Osteoblast (primary cell): Measurements from ENCODE around the gene MARCHF10. TPM values are rescaled to one million over a fixed set of nuclear protein-coding genes. Genes with fewer than 3 reads are reported as not detected.
A peak's percentile ranks its signal among the peaks of the same experiment; 100 is the strongest.

Source experiments
- DNase-seq: peaks from one replicate; pipeline ENCODE4 v3.0.0; 2011; ENCODE audit warnings: low spot score, mixed read lengths; ENCODE audit not compliant: insufficient read length; ENCODE audit errors: missing footprints
- H2AFZ ChIP-seq: 2 replicates; pipeline ENCODE4 v1.6.0; 2011; ENCODE audit warnings: mild to moderate bottlenecking, low read length
- H3K27ac ChIP-seq: 2 replicates; pipeline ENCODE4 v1.5.1; 2011; ENCODE audit warnings: mild to moderate bottlenecking, low read depth, low read length, moderate library complexity
- H3K27me3 ChIP-seq: 2 replicates; pipeline ENCODE4 v1.6.0; 2012; ENCODE audit warnings: mild to moderate bottlenecking, control low read depth, inconsistent platforms, low read length, moderate library complexity; ENCODE audit not compliant: insufficient read depth
- H3K36me3 ChIP-seq: 2 replicates; pipeline ENCODE4 v1.5.1; 2011; ENCODE audit warnings: mild to moderate bottlenecking, low read length, control low read depth, moderate library complexity; ENCODE audit not compliant: insufficient read depth
- H3K4me1 ChIP-seq: 2 replicates; pipeline ENCODE4 v1.5.1; 2011; ENCODE audit warnings: mild to moderate bottlenecking, low read length, control low read depth, moderate library complexity; ENCODE audit not compliant: insufficient read depth
- H3K4me2 ChIP-seq: 2 replicates; pipeline ENCODE4 v1.6.0; 2011; ENCODE audit warnings: mild to moderate bottlenecking, low read length; ENCODE audit not compliant: insufficient read depth
- H3K4me3 ChIP-seq: fragments of 200-600 bp; sonication (generic); 3 replicates; pipeline ENCODE4 v1.5.1; 2012; ENCODE audit warnings: mild to moderate bottlenecking, low read length, inconsistent platforms; ENCODE audit not compliant: insufficient read depth
- H3K79me2 ChIP-seq: 2 replicates; pipeline ENCODE4 v1.6.0; 2012; ENCODE audit warnings: mild to moderate bottlenecking, low read length, control low read depth, inconsistent platforms; ENCODE audit not compliant: insufficient read depth
- H3K9me3 ChIP-seq: 2 replicates; pipeline ENCODE4 v1.5.1; 2011; ENCODE audit warnings: low read depth, low read length, control low read depth
- H4K20me1 ChIP-seq: 2 replicates; pipeline ENCODE4 v1.6.0; 2012; ENCODE audit warnings: mild to moderate bottlenecking, low read length, control low read depth; ENCODE audit not compliant: insufficient read depth
- total RNA-seq: library from RNA; depleted of rRNA; stranded (reverse); fragments of >200 nt; gene quantifications from 2 replicates; pipeline ENCODE4 v1.2.3, GENCODE V29; 2012
- TF ChIP-seq, protein P1 (sequence below): IDR thresholded peaks from 2 replicates; pipeline ENCODE4 v1.5.1; 2011; ENCODE audit warnings: mild to moderate bottlenecking, low read depth, low read length, moderate library complexity; ENCODE audit errors: extremely low read depth

The MARCHF10 gene
- total RNA-seq, 1 donor = under 0.01 TPM

DNA sequence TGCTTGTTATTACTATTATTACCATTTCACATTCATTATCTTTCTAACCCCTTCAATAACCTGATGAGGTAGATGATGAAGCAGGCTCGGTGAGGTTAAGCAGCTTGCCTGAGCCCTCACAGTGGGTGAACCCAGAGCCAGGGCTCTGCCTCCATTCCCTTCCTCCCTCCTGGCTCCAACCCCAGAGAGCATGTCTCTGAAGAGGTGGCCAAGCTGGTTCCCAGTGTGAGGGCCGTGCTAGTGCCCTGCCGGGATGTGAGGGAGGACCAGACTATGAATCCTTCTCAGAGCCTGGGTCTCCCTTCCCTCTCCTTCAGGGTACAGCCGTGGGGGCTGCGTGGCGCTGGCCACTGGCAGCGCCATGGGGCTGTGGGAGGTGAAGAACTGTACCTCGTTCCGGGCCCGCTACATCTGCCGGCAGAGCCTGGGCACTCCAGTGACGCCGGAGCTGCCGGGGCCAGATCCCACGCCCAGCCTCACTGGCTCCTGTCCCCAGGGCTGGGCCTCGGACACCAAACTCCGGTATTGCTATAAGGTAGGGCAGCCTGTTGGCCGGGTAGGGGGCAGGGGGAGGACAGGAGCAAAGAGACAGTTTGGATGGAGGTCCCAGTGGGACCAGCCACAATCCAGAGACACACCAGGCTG lies 131.0 kb downstream of the MARCHF10 start:
- TF ChIP-seq, protein P1, sequence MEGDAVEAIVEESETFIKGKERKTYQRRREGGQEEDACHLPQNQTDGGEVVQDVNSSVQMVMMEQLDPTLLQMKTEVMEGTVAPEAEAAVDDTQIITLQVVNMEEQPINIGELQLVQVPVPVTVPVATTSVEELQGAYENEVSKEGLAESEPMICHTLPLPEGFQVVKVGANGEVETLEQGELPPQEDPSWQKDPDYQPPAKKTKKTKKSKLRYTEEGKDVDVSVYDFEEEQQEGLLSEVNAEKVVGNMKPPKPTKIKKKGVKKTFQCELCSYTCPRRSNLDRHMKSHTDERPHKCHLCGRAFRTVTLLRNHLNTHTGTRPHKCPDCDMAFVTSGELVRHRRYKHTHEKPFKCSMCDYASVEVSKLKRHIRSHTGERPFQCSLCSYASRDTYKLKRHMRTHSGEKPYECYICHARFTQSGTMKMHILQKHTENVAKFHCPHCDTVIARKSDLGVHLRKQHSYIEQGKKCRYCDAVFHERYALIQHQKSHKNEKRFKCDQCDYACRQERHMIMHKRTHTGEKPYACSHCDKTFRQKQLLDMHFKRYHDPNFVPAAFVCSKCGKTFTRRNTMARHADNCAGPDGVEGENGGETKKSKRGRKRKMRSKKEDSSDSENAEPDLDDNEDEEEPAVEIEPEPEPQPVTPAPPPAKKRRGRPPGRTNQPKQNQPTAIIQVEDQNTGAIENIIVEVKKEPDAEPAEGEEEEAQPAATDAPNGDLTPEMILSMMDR = no peak

DNA sequence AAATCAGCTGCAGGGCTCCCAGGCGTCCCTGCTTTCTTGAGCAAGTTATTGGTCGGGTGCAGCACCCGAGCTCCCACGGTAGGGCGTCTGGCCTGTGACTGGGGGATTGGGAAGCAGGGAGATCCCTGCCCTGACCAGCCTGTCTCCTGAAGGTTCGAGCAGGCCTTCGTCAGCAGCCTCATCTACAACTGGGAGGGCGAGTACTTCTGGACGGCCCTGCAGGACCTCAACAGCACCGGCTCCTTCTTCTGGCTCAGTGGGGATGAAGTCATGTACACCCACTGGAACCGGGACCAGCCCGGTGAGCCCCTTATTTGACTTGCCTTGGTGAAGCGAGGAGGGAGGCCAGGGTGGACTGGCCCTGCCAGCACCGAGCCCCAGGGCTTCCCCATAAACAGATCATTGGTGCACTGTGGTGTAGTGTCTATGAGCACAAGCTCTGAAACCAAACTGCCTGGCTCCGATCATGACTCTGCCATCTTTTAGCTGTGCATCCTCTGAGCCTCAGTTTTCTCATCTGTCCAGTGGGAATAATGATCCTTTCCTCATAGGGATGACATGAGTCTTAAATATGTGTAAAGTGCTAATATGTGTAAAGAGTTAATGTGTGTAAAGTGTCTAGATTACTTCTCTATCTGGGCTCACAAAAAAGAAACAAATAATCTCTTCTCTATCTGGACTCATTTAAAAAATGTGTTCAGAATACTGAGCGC lies 131.7 kb downstream of the MARCHF10 start:
- Histone ChIP-seq H2AFZ (no peak overlapping the region), H3K4me1 (peaks cover 6% of the 10 kb centered on the region), H3K36me3 (peaks cover 90% of the 10 kb centered on the region), H3K4me2 (no peak overlapping the region), H3K9me3 (no peaks in the 10 kb centered on the region), H4K20me1 (peaks cover 16% of the 10 kb centered on the region), H3K4me3 (no peak overlapping the region), H3K79me2 (peaks cover 20% of the 10 kb centered on the region), H3K27ac (no peak overlapping the region), H3K27me3 (no peaks in the 10 kb centered on the region)
- TF ChIP-seq, protein P1 = no peak
- peak; percentile 58 for DNase-seq

More for the DNA sequence above, 131.0 kb downstream of the MARCHF10 start:
- Histone ChIP-seq H4K20me1 (peaks cover 9% of the 10 kb centered on the region), H3K27me3 (no peaks in the 10 kb centered on the region), H3K4me1 (peaks cover 6% of the 10 kb centered on the region), H3K79me2 (peaks cover 13% of the 10 kb centered on the region), H3K4me2 (no peak overlapping the region), H3K36me3 (peaks cover 91% of the 10 kb centered on the region), H3K27ac (no peak overlapping the region), H2AFZ (no peak overlapping the region), H3K4me3 (no peak overlapping the region), H3K9me3 (no peaks in the 10 kb centered on the region)
- DNase-seq = peak; percentile 82

DNA sequence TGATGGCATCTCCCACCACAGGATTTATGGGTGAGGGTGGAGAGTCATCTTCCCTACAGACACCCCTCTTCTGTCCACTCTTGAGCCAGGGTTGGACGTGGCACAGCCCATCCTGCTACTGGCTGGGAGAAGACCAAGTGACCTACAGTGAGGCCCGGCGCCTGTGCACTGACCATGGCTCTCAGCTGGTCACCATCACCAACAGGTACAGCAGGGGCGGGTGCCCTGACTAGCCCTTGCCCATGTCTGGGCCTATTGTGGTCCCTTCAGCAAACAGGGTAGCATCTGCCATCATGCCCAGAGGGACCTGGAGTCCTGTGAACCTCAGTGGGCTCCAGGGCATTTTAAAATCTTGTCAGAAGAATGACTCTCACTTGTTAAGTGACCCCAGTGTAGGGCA lies 132.4 kb downstream of the MARCHF10 start:
- Histone ChIP-seq H3K27ac (peak overlapping the region; percentile 37), H2AFZ (no peak overlapping the region), H3K9me3 (no peaks in the 10 kb centered on the region), H3K79me2 (peaks cover 25% of the 10 kb centered on the region), H3K4me3 (no peak overlapping the region), H4K20me1 (peaks cover 22% of the 10 kb centered on the region), H3K36me3 (peaks cover 90% of the 10 kb centered on the region), H3K4me1 (peaks cover 6% of the 10 kb centered on the region), H3K4me2 (no peak overlapping the region), H3K27me3 (no peaks in the 10 kb centered on the region)
- TF ChIP-seq, protein P1 = no peak
- peak; percentile 66 for DNase-seq

DNA sequence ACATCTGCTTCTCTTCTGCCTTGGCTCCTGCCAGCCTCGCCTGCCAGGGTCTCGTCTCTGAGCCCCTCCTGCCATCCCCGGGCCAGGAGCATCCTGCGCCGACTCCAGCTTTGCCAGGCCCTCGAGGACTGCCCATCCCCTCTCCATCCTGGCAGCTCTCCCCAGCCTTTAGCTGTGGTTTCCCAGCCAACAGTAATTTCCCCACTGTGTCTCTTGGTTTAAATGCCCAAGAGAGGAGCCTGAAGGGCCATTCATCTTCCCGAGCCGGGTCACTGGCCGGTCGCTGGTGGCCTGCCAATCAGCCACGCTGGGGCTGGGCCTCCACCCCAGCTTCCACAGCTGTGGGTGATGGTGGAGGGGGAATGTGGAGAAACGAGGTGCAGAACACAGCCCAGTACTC lies 132.9 kb downstream of the MARCHF10 start:
- no peak overlapping the region for H2AFZ ChIP-seq
- no peak overlapping the region for H3K4me3 ChIP-seq
- peaks cover 27% of the 10 kb centered on the region for H4K20me1 ChIP-seq
- peaks cover 6% of the 10 kb centered on the region for H3K4me1 ChIP-seq
- DNase-seq = peak; percentile 93
- H3K36me3 ChIP-seq = peaks cover 90% of the 10 kb centered on the region
- H3K27me3 ChIP-seq = no peaks in the 10 kb centered on the region
- no peaks in the 10 kb centered on the region for H3K9me3 ChIP-seq
- H3K4me2 ChIP-seq = no peak overlapping the region
- TF ChIP-seq, protein P1 = no peak
- H3K79me2 ChIP-seq = peaks cover 29% of the 10 kb centered on the region
- H3K27ac ChIP-seq = peak overlapping the region; percentile 37
